GM12891 (cell line): ENCODE results near the gene TMTC2.

Source experiments
- POLR2A ChIP-seq: IDR thresholded peaks from 2 replicates; pipeline ENCODE4 v1.6.1; 2011; ENCODE audit warnings: low read depth, low read length, control low read depth
- POLR2AphosphoS5 ChIP-seq: IDR thresholded peaks from 2 replicates; pipeline ENCODE4 v1.6.1; 2011; ENCODE audit warnings: low read depth, low read length, control low read depth
- TAF1 ChIP-seq: IDR thresholded peaks from 2 replicates; pipeline ENCODE4 v1.6.1; 2011; ENCODE audit warnings: low read depth, low read length, control low read depth

DNA sequence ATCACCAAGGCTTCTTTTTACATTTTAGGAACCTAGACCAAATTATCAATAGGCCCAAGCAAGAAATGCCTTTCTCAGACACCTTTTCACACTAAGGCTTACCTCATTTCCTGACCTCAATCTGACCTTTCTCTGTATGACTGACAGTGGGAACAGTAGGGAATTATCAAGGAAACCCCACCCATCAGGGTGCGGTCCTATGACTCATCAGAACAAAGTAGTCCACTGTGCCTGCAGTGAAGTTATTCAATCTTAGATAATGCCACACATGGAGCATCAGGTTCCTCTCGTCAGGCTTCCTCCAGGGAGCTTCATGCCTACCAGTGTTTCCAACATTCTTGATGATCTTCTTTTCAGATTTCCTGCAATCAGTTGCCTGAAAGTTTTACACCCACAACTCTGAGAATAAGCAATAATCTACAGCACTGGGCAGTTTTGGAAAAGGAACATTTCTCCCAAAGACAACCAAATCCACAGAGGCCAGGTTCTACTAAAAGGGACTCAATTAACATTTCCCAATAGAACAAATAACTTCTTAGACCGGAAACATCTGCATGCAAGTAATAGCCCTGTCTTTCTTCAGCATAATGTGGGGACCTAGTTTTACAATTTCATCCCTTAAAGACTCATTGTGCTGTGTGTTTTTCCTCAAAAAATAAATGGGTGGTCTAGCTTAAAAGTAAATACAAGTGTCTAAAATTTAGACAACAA is 35.9 kb upstream of the TMTC2 start:
- TF ChIP-seq POLR2AphosphoS5 (no peak), POLR2A (no peak), TAF1 (no peak)
